Gastrocnemius medialis (tissue), 4 donors: ENCODE measurements around the gene SLC16A9. TPM values are rescaled to one million over a fixed set of nuclear protein-coding genes. Genes with fewer than 3 reads are reported as not detected.
A peak's percentile ranks its signal among the peaks of the same experiment; 100 is the strongest.

Source experiments
- ATAC-seq, 2 donors: fragments of 150-250 bp; one replicate each; pipeline ENCODE4 v1.9.1; 2016
- DNase-seq, 2 donors: peaks; one replicate each; pipeline ENCODE4 v3.0.0-alpha.2; 2019
- H3K27ac ChIP-seq, 4 donors: fragments of 200-600 bp; sonication (generic); 1 replicate in 1 of 4; 2 replicates in 3 of 4; pipeline ENCODE4 v1.5.1; 2016 to 2018; ENCODE audit warnings: mild to moderate bottlenecking in 2 of 4, moderate library complexity in 1 of 4
- H3K27me3 ChIP-seq, 3 donors: fragments of 200-600 bp; sonication (generic) in 2 of 3; 1 replicate in 1 of 3; 2 replicates in 2 of 3; pipeline versions ENCODE4 v1.5.1 to v1.6.0; 2016 to 2019; ENCODE audit warnings: mild to moderate bottlenecking in 1 of 3, moderate library complexity in 1 of 3
- H3K36me3 ChIP-seq, 2 donors: fragments of 200-600 bp; sonication (generic) in 1 of 2; one replicate each; pipeline ENCODE4 v1.5.1; 2017 to 2018
- H3K4me1 ChIP-seq, 2 donors: fragments of 200-600 bp; sonication (generic) in 1 of 2; one replicate each; pipeline ENCODE4 v1.5.1; 2016 to 2017; ENCODE audit warnings: mild to moderate bottlenecking in 2 of 2
- H3K4me3 ChIP-seq, 4 donors: fragments of 200-600 bp; sonication (generic) in 3 of 4; 1 replicate in 1 of 4; 2 replicates in 3 of 4; pipeline ENCODE4 v1.5.1; 2016 to 2019; ENCODE audit warnings: mild to moderate bottlenecking in 2 of 4
- H3K9me3 ChIP-seq, 3 donors: fragments of 200-600 bp; sonication (generic) in 2 of 3; 1 replicate in 1 of 3; 2 replicates in 2 of 3; pipeline ENCODE4 v1.5.1; 2016 to 2019
- CTCF ChIP-seq, 5 experiments: fragments of 450-650 bp in 3 of 5; fragments of 200-600 bp in 2 of 5; sonication (generic) in 2 of 5; IDR thresholded peaks in 4 of 5; conservative IDR thresholded peaks in 1 of 5; 1 replicate in 4 of 5; 2 replicates in 1 of 5; pipeline ENCODE4 v1.5.1; 2016 to 2019; ENCODE audit warnings: antibody characterized with exemption in 5 of 5, mild to moderate bottlenecking in 3 of 5, moderate library complexity in 3 of 5
- POLR2A ChIP-seq, 2 donors: fragments of 450-650 bp; IDR thresholded peaks; one replicate each; pipeline ENCODE4 v1.6.1; 2017; ENCODE audit warnings: antibody characterized with exemption in 2 of 2, mild to moderate bottlenecking in 2 of 2, moderate library complexity in 2 of 2
- in situ Hi-C, 4 donors: fragments of 200-750 bp; cut with MboI; loops; one replicate each; pipeline versions ENCODE4 v1.15.0 to v1.8.0; 2017; ENCODE audit warnings: low sequenced_read_pairs in 4 of 4
- intact Hi-C: fragments of 100-400 bp; cut with DNase I; formaldehyde crosslinking; loops from one replicate; pipeline ENCODE4 v1.15.1; 2023; ENCODE audit warnings: low total_unique reads
- total RNA-seq, 4 donors: library from RNA; depleted of rRNA; stranded (reverse); fragments of >200 nt; gene quantifications; one replicate each; pipeline versions ENCODE4 v1.1.0 to v1.2.3, GENCODE V29; 2016

SLC16A9 gene
- total RNA-seq, 4 donors from 2014 or later = 0.73 to 7.4 (median 3.3) TPM

DNA sequence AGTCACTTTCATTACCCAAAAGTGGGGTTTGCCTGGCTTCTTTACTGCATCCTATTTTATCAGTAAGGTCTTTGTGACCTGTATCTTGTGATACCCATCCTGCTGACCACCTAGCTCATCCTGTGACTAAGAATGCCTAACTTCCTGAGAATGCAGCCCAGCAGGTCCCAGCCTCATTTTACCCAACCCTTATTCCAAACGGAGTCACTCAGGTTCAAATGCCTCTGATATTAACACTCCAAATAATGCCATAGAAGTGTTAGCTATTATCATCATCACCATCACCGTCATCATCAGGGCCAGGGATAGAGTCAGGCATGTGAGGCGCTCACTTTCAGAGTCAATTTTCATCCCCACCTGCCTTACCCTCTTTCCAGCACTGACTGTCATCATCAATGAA is 85.5 kb downstream of the SLC16A9 start:
- no peaks in the 10 kb centered on the region for H3K27me3 ChIP-seq
- H3K36me3 ChIP-seq = no peaks in the 10 kb centered on the region
- H3K4me1 ChIP-seq = no peaks in the 10 kb centered on the region
- no peak overlapping the region for H3K4me3 ChIP-seq
- DNase-seq (no peak), ATAC-seq (no peak)
- no peaks in the 10 kb centered on the region for H3K9me3 ChIP-seq
- in situ Hi-C loops = loop anchor here (5.0 to 25.0 kb wide), 8 partner anchors 181 to 837 kb away; partner anchors contain the start of gene CCDC6 (in 1 of the 4)
- H3K27ac ChIP-seq = no peak overlapping the region
- intact Hi-C loops = loop anchor here (5.0 to 10.0 kb wide), 2 partner anchors 811 to 842 kb away; no protein-coding TSS in a partner anchor
- no peak for TF ChIP-seq CTCF (IDR thresholded peaks at IDR 0.05 in 4 of 5, conservative IDR thresholded peaks at IDR 0.05 in 1 of 5)
- TF ChIP-seq POLR2A (IDR thresholded peaks at IDR 0.05) = no peak

DNA sequence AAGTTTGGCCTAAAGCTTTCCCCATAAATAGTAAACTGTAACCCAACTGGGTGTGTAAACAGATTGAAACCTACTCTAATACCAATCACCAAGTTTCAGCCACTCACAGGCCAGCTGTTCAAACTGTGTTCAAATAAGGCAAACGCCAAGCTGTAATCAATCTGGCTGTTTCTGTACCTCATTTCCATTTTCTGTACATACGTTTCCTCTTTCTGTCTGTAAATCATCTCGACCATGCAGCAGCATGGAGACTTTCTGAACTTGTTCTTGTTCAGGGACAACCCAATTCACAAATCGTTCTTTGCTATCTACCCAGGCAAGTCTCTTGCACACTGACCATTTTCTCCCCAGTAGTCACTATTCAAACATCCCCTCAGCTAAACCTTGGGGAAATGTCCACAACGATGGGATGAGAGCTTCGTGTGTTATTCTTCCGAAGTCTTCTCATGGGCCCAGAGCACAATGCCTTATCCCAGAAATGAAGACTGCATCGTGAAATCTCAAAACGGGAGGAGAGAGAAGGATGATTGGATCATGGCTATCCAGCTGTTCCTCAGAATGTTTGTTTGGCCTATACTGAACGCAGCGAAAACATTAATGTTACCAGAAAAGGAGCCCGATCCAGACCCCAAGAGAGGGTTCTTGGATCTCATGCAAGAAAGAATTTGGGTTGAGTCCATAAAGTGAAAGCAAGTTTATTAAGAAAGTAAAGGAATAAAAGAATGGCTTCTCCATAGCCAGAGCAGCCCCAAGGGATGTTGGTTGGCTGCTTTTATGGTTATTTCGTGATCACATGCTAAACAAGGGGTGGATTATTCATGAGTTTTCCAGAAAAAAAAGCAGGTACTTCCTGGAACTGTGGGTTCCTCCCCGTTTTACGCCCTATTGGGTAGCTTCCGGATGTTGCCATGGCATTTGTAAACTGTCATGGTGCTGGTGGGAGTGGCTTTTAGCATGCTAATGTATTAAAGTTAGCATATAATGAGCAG is 86.2 kb downstream of the SLC16A9 start:
- TF ChIP-seq POLR2A (IDR thresholded peaks at IDR 0.05) (no peak), CTCF (IDR thresholded peaks at IDR 0.05 in 4 of 5, conservative IDR thresholded peaks at IDR 0.05 in 1 of 5) (no peak)
- H3K4me1 ChIP-seq = no peaks in the 10 kb centered on the region
- no peaks in the 10 kb centered on the region for H3K36me3 ChIP-seq
- no peaks in the 10 kb centered on the region for H3K9me3 ChIP-seq
- no peaks in the 10 kb centered on the region for H3K27me3 ChIP-seq
- no peak overlapping the region for H3K4me3 ChIP-seq
- intact Hi-C loops (loop anchor here (2.0 to 10.0 kb wide), 3 partner anchors 671 to 841 kb away; no protein-coding TSS in a partner anchor), in situ Hi-C loops (loop anchor here (5.0 to 25.0 kb wide), 8 partner anchors 181 to 836 kb away; partner anchors contain the start of gene CCDC6 (in 1 of the 4))
- no peak for ATAC-seq
- no peak overlapping the region for H3K27ac ChIP-seq
- DNase-seq = no peak

DNA sequence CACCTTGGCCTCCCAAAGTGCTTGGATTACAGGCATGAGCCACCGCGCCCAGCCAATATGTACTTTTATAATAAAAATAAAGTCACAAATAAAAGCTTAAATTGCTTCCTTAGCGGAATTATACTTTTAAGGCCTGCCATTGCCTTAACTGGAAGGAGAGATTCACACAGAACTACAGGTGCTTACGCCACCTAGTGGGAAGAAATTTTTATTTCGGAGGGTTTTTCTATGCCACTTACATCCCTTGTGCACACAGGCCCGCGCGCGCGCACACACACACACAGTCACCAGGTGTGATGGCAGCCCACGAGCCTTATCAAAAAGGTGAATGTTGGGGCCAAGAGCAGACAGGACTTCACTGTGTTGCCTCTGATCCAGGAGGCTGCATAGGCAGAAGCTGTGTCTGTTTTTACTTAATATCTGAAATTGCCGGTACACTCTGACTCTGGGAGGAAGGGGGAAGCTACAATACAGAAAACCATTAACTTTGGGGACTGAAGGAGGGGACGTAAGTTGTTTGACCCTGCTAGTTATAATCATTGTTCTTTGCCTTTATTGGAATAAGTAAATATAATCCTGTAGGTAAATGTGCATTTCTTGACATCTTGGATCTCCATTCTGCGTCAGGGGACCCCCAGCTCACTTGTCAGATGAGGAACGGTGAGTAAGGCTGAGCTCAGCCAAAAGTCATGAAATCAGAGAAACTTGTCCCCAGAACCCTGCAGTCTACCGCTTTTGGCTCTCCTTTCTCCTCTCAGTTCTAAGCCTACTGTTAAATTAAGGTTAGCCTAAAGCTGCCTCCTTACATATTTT is 87.1 kb downstream of the SLC16A9 start:
- intact Hi-C loops = loop anchor here (1.0 to 10.0 kb wide), 4 partner anchors 382 to 840 kb away; no protein-coding TSS in a partner anchor
- peak in 1 of 2 donors; percentile 24 for DNase-seq

More for the DNA sequence above, 87.1 kb downstream of the SLC16A9 start:
- H3K9me3 ChIP-seq = no peaks in the 10 kb centered on the region
- no peaks in the 10 kb centered on the region for H3K4me1 ChIP-seq
- ATAC-seq = no peak
- TF ChIP-seq POLR2A (IDR thresholded peaks at IDR 0.05) = no peak
- TF ChIP-seq CTCF (IDR thresholded peaks at IDR 0.05 in 4 of 5, conservative IDR thresholded peaks at IDR 0.05 in 1 of 5) = peak in 4 of 5 experiments; percentile 51 to 65 (median 60)
- H3K27ac ChIP-seq = no peak overlapping the region
- H3K27me3 ChIP-seq = no peaks in the 10 kb centered on the region
- H3K4me3 ChIP-seq = no peak overlapping the region
- in situ Hi-C loops = loop anchor here (5.0 to 25.0 kb wide), 8 partner anchors 182 to 835 kb away; partner anchors contain the start of gene CCDC6 (in 1 of the 4)
- no peaks in the 10 kb centered on the region for H3K36me3 ChIP-seq
